CD4-positive, alpha-beta memory T cell (primary cell): ENCODE data around the gene OR1S2. TPM values are rescaled to one million over a fixed set of nuclear protein-coding genes. Genes with fewer than 3 reads are reported as not detected.
"Not testable (repeated sequence)": the region's sequence is repeated elsewhere in the genome, so short reads cannot be mapped to it uniquely, and the experiment has no call there.

Experiments
- CTCF ChIA-PET: fragments of 350-600 bp; sonication (Branson Sonifier 250); formaldehyde crosslinking; loops from one replicate; lab custom pipeline; 2021; ENCODE audit warnings: inconsistent platforms; ENCODE audit not compliant: partially characterized antibody; lab: Charles Lee
- POLR2A ChIA-PET: fragments of 350-600 bp; sonication (Branson Sonifier 250); formaldehyde crosslinking; loops from one replicate; lab custom pipeline; 2021; ENCODE audit not compliant: partially characterized antibody; lab: Charles Lee
- DNase-seq, 5 donors: peaks; one replicate each; pipeline versions ENCODE4 v3.0.0 to v3.0.0-alpha.2; 2020 to 2022; ENCODE audit warnings: mixed read lengths in 1 of 5
- H3K27ac ChIP-seq: one replicate; pipeline ENCODE4 v1.7.0; 2013; ENCODE audit warnings: low read depth, low read length
- H3K27me3 ChIP-seq: 2 replicates; pipeline ENCODE4 v1.7.0; 2013; ENCODE audit warnings: mild to moderate bottlenecking, low read length, moderate library complexity; ENCODE audit not compliant: insufficient read depth
- H3K36me3 ChIP-seq: 2 replicates; pipeline ENCODE4 v1.7.0; 2013; ENCODE audit warnings: mild to moderate bottlenecking, low read length, moderate library complexity; ENCODE audit not compliant: insufficient read depth
- H3K4me1 ChIP-seq: 2 replicates; pipeline ENCODE4 v1.7.0; 2013; ENCODE audit warnings: mild to moderate bottlenecking, low read length, moderate library complexity; ENCODE audit not compliant: insufficient read depth
- H3K4me3 ChIP-seq, 2 donors: one replicate each; pipeline ENCODE4 v1.7.0; 2013; ENCODE audit warnings: low read length in 2 of 2, mild to moderate bottlenecking in 1 of 2
- H3K9me3 ChIP-seq, 2 donors: one replicate each; pipeline ENCODE4 v1.7.0; 2013; ENCODE audit warnings: low read length in 2 of 2, control low read depth in 1 of 2; ENCODE audit not compliant: control insufficient read depth in 1 of 2
- H3K27ac Mint-ChIP-seq, 7 donors: one replicate each; pipeline ENCODE4 v1.8.0; 2020 to 2021; ENCODE audit warnings: mixed read lengths in 7 of 7, mild to moderate bottlenecking in 6 of 7, inconsistent platforms in 3 of 7, moderate library complexity in 3 of 7
- H3K27me3 Mint-ChIP-seq, 2 donors: one replicate each; pipeline ENCODE4 v1.8.0; 2020 to 2021; ENCODE audit warnings: mixed read lengths in 2 of 2
- H3K36me3 Mint-ChIP-seq, 2 donors: one replicate each; pipeline ENCODE4 v1.8.0; 2020 to 2021; ENCODE audit warnings: mixed read lengths in 2 of 2, inconsistent platforms in 1 of 2, mild to moderate bottlenecking in 1 of 2
- H3K4me1 Mint-ChIP-seq, 4 donors: one replicate each; pipeline ENCODE4 v1.8.0; 2020 to 2021; ENCODE audit warnings: mixed read lengths in 4 of 4, mild to moderate bottlenecking in 1 of 4
- H3K4me3 Mint-ChIP-seq, 8 donors: one replicate each; pipeline ENCODE4 v1.8.0; 2020 to 2021; ENCODE audit warnings: mixed read lengths in 8 of 8, mild to moderate bottlenecking in 7 of 8, moderate library complexity in 6 of 8, inconsistent platforms in 3 of 8
- H3K9me3 Mint-ChIP-seq, 8 donors: one replicate each; pipeline ENCODE4 v1.8.0; 2020 to 2021; ENCODE audit warnings: mixed read lengths in 8 of 8, mild to moderate bottlenecking in 5 of 8, inconsistent platforms in 3 of 8, moderate library complexity in 1 of 8
- intact Hi-C: fragments of 100-400 bp; cut with micrococcal nuclease; formaldehyde crosslinking; loops from one replicate; pipeline ENCODE4 v1.15.1; 2023
- polyA plus RNA-seq, 2 donors: library from polyadenylated mRNA; unstranded; fragments of 300-500 nt; fragmentation: Illumina TruSeq; gene quantifications; one replicate each; pipeline ENCODE4 v1.2.3, GENCODE V29; 2021
- total RNA-seq, 2 experiments: library from RNA; stranded (reverse); gene quantifications; one replicate each; pipeline ENCODE4 v1.2.3, GENCODE V29; 2021

The OR1S2 gene, protein sequence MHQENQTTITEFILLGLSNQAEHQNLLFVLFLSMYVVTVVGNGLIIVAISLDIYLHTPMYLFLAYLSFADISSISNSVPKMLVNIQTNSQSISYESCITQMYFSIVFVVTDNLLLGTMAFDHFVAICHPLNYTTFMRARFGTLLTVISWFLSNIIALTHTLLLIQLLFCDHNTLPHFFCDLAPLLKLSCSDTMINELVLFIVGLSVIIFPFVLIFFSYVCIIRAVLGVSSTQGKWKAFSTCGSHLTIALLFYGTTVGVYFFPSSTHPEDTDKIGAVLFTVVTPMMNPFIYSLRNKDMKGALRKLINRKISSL
- not detected for total RNA-seq
- not detected for polyA plus RNA-seq

GRCh38 chr11:58204042-58204441, at the start of gene OR1S2:
TSS of gene OR1S2 (minus strand) at chr11:58204142. CDS start at chr11:58204142, 0 bp downstream.
- intact Hi-C loops: no loop called here
- H3K4me1 ChIP-seq: no peaks in the 10 kb centered on the region

GRCh38 chr11:58243954-58244353, 40.0 kb upstream of the OR1S2 start:
- Mint-ChIP-seq H3K9me3 (peaks cover 0 to 23% (median 15%) of the 10 kb centered on the region in 8 donors), H3K4me1 (no peaks in the 10 kb centered on the region), H3K27me3 (peaks cover 0 to 2% of the 10 kb centered on the region in 2 donors), H3K27ac (no peak overlapping the region), H3K36me3 (no peaks in the 10 kb centered on the region), H3K4me3 (no peak overlapping the region)
- CTCF ChIA-PET: no interaction called here
- Histone ChIP-seq H3K4me3 (no peak overlapping the region), H3K4me1 (no peaks in the 10 kb centered on the region), H3K36me3 (no peaks in the 10 kb centered on the region), H3K27me3 (no peaks in the 10 kb centered on the region), H3K27ac (no peak overlapping the region), H3K9me3 (no peaks in the 10 kb centered on the region)
- intact Hi-C loops: no loop called here
- POLR2A ChIA-PET: no interaction called here
- DNase-seq: no peak

More at GRCh38 chr11:58204042-58204441, at the start of gene OR1S2:
- H3K4me3 ChIP-seq: no peak within 1 kb of the TSS
- POLR2A ChIA-PET: no interaction called here
- peaks cover 0 to 8% (median 3%) of the 10 kb centered on the region in 8 donors for H3K9me3 Mint-ChIP-seq
- H3K27me3 Mint-ChIP-seq: peaks cover 11 to 12% of the 10 kb centered on the region in 2 donors
- no peaks in the 10 kb centered on the region for H3K4me1 Mint-ChIP-seq
- CTCF ChIA-PET: interaction anchor here (0.6 kb wide), 1 partner anchor 23 kb away, joined by 3 read pairs; no protein-coding TSS in a partner anchor
- no peak for DNase-seq
- H3K9me3 ChIP-seq: no peaks in the 10 kb centered on the region
- no peak within 1 kb of the TSS for H3K27ac ChIP-seq
- no peaks in the 10 kb centered on the region for H3K36me3 Mint-ChIP-seq
- H3K36me3 ChIP-seq: no peaks in the 10 kb centered on the region
- H3K27me3 ChIP-seq: no peaks in the 10 kb centered on the region
- H3K27ac Mint-ChIP-seq: no peak within 1 kb of the TSS
- no peak within 1 kb of the TSS for H3K4me3 Mint-ChIP-seq

DNA sequence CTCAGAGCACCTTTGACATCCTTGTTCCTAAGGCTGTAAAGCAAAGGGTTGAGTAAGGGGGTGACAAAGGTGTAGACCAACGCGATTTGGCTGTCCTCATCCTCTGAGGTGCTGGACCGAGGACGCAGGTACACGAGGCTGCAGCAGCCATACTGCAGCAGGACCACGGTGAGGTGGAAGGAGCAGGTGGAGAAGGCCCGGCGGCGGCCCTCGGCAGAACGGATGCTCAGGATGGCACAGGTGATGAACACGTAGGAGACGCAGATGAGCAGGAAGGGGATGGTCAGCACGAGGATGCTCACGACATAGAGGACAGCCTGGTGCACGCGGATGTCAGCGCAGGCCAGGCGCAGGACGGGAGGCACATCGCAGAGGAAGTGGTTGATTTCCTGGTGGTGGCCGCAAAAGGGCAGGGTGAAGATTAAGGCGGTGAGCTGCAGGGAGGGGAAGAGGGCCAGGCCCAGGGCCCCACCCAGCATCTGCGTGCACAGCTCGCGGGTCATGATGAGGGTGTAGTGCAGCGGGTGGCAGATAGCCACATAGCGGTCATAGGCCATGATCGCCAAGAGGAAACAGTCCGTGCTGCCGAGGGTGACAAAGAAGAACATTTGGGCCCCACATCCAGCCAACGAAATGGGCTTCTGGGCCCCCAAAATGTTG, 24.1 kb upstream of the OR1S2 start:
- Histone ChIP-seq H3K36me3 (no peaks in the 10 kb centered on the region), H3K27ac (no peak overlapping the region), H3K27me3 (no peaks in the 10 kb centered on the region), H3K4me3 (no peak overlapping the region), H3K4me1 (no peaks in the 10 kb centered on the region), H3K9me3 (no peaks in the 10 kb centered on the region)
- no peak overlapping the region for H3K27ac Mint-ChIP-seq
- H3K4me3 Mint-ChIP-seq: no peak overlapping the region
- peaks cover 0 to 6% (median 0%) of the 10 kb centered on the region in 8 donors for H3K9me3 Mint-ChIP-seq
- intact Hi-C loops: no loop called here
- H3K36me3 Mint-ChIP-seq: no peaks in the 10 kb centered on the region
- DNase-seq: no peak
- ChIA-PET POLR2A (no interaction called here), CTCF (no interaction called here)
- H3K27me3 Mint-ChIP-seq: peaks cover 4 to 11% of the 10 kb centered on the region in 2 donors
- no peaks in the 10 kb centered on the region for H3K4me1 Mint-ChIP-seq

GRCh38 chr11:58222721-58223120, 18.8 kb upstream of the OR1S2 start:
- Histone ChIP-seq H3K4me1 (no peaks in the 10 kb centered on the region), H3K27me3 (no peaks in the 10 kb centered on the region), H3K9me3 (no peaks in the 10 kb centered on the region), H3K27ac (no peak overlapping the region), H3K36me3 (no peaks in the 10 kb centered on the region), H3K4me3 (no peak overlapping the region)
- Mint-ChIP-seq H3K36me3 (no peaks in the 10 kb centered on the region), H3K9me3 (no peaks in the 10 kb centered on the region), H3K27ac (no peak overlapping the region), H3K4me3 (no peak overlapping the region), H3K27me3 (peaks cover 3 to 4% of the 10 kb centered on the region in 2 donors), H3K4me1 (no peaks in the 10 kb centered on the region)
- POLR2A ChIA-PET: no interaction called here
- intact Hi-C loops: no loop called here
- no peak for DNase-seq
- CTCF ChIA-PET: no interaction called here

GRCh38 chr11:58216476-58216875, 12.5 kb upstream of the OR1S2 start:
- H3K27me3 Mint-ChIP-seq: peaks cover 0 to 10% of the 10 kb centered on the region in 2 donors
- intact Hi-C loops: no loop called here
- Histone ChIP-seq H3K27ac (no peak overlapping the region), H3K9me3 (no peaks in the 10 kb centered on the region), H3K27me3 (no peaks in the 10 kb centered on the region), H3K36me3 (no peaks in the 10 kb centered on the region), H3K4me3 (no peak overlapping the region), H3K4me1 (no peaks in the 10 kb centered on the region)
- ChIA-PET POLR2A (no interaction called here), CTCF (no interaction called here)
- H3K4me3 Mint-ChIP-seq: no peak overlapping the region
- H3K27ac Mint-ChIP-seq: no peak overlapping the region
- no peak for DNase-seq
- peaks cover 0 to 4% (median 0%) of the 10 kb centered on the region in 8 donors for H3K9me3 Mint-ChIP-seq
- no peaks in the 10 kb centered on the region for H3K36me3 Mint-ChIP-seq
- H3K4me1 Mint-ChIP-seq: no peaks in the 10 kb centered on the region

- H3K9me3 ChIP-seq, H3K27ac ChIP-seq, H3K36me3 ChIP-seq, H3K4me1 ChIP-seq, H3K27ac Mint-ChIP-seq, H3K4me1 Mint-ChIP-seq, intact Hi-C loops, POLR2A ChIA-PET, CTCF ChIA-PET, H3K9me3 Mint-ChIP-seq, DNase-seq, H3K4me3 Mint-ChIP-seq, H3K4me3 ChIP-seq, H3K36me3 Mint-ChIP-seq, H3K27me3 ChIP-seq, H3K27me3 Mint-ChIP-seq: not testable (repeated sequence)
Observed at GRCh38 chr11:58212420-58212819, 8.5 kb upstream of the OR1S2 start, which contains the start of gene OR1S1. TSS of gene OR1S1 (plus strand) at chr11:58212720.

DNA sequence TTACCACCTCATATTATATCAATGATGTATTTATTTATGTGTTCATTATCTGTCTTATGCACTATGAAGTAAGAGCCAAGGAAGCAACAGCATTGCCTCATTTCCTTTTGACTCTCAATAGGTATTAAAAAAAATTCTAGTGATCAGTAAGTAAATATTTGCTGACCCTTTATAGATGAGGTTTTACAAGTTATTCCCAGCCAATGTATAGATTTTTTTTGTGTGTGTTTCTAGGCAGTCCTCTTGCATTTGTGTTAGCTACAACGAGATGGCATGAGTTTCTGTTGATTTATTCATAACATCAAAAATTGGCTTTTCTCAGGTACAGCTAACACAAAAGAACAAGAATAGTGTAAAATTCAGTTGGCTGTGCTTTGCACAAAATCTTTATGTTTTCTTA, 4.7 kb downstream of the OR1S2 start:
- no peaks in the 10 kb centered on the region for H3K4me1 Mint-ChIP-seq
- intact Hi-C loops: no loop called here
- Histone ChIP-seq H3K4me3 (no peak overlapping the region), H3K4me1 (no peaks in the 10 kb centered on the region), H3K27me3 (no peaks in the 10 kb centered on the region), H3K27ac (no peak overlapping the region), H3K36me3 (no peaks in the 10 kb centered on the region), H3K9me3 (no peaks in the 10 kb centered on the region)
- ChIA-PET CTCF (no interaction called here), POLR2A (no interaction called here)
- peaks cover 4 to 11% of the 10 kb centered on the region in 2 donors for H3K27me3 Mint-ChIP-seq
- no peak for DNase-seq
- H3K4me3 Mint-ChIP-seq: no peak overlapping the region
- H3K9me3 Mint-ChIP-seq: peaks cover 3 to 22% (median 8%) of the 10 kb centered on the region in 8 donors
- H3K36me3 Mint-ChIP-seq: no peaks in the 10 kb centered on the region
- H3K27ac Mint-ChIP-seq: no peak overlapping the region
